Osteocyte (in vitro differentiated cells): ENCODE data around the gene ERBB3. TPM values are rescaled to one million over a fixed set of nuclear protein-coding genes. Genes with fewer than 3 reads are reported as not detected.
A peak's percentile ranks its signal among the peaks of the same experiment; 100 is the strongest.
"Not testable (repeated sequence)": the region's sequence is repeated elsewhere in the genome, so short reads cannot be mapped to it uniquely, and the experiment has no call there.

Source experiments
- DNase-seq: peaks from one replicate; pipeline ENCODE4 v3.0.0; 2021; ENCODE audit warnings: mixed read lengths; ENCODE audit not compliant: unreplicated experiment; ENCODE audit errors: extremely low spot score
- H3K27ac Mint-ChIP-seq: one replicate; pipeline ENCODE4 v1.8.0; 2021; ENCODE audit warnings: mild to moderate bottlenecking, mixed read lengths; ENCODE audit not compliant: unreplicated experiment
- H3K27me3 Mint-ChIP-seq: one replicate; pipeline ENCODE4 v1.8.0; 2021; ENCODE audit warnings: mixed read lengths; ENCODE audit not compliant: unreplicated experiment
- H3K36me3 Mint-ChIP-seq: one replicate; pipeline ENCODE4 v1.8.0; 2021; ENCODE audit warnings: mixed read lengths; ENCODE audit not compliant: unreplicated experiment
- H3K4me1 Mint-ChIP-seq: one replicate; pipeline ENCODE4 v1.8.0; 2021; ENCODE audit warnings: mixed read lengths; ENCODE audit not compliant: unreplicated experiment
- H3K4me3 Mint-ChIP-seq: one replicate; pipeline ENCODE4 v1.8.0; 2021; ENCODE audit warnings: mild to moderate bottlenecking, moderate library complexity, mixed read lengths; ENCODE audit not compliant: unreplicated experiment
- H3K9me3 Mint-ChIP-seq: one replicate; pipeline ENCODE4 v1.8.0; 2021; ENCODE audit warnings: mixed read lengths; ENCODE audit not compliant: unreplicated experiment
- total RNA-seq: library from RNA; stranded (reverse); gene quantifications from 2 replicates; pipeline ENCODE4 v1.2.1, GENCODE V29; 2021
- TF ChIP-seq, protein P1 (sequence below): fragments of 200-600 bp; sonication (generic); IDR thresholded peaks from 2 replicates; pipeline ENCODE4 v1.5.0; 2021; ENCODE audit warnings: antibody characterized with exemption, mild to moderate bottlenecking, moderate library complexity

The ERBB3 gene
- total RNA-seq, 1 donor from 2014 or later, result 1.2 TPM

DNA sequence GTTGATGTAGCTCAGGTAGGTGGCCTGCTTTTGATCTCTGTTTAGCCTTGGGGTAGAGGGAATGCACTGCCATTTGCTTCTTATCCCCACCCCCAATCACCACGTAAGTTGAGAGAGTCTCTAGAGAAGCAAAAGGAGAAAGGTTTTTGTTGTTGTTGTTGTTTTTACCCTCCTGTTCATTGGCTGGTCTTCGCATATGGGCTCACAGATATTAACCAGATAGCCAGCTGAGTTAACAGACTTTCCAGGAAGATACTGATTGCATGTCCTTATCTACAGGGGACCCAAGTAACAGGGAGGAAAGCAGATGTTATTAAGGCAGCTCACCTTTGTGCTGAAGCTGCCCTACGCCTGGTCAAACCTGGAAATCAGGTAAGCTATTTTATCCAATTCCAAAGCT lies 27.3 kb downstream of the ERBB3 start:
- TF ChIP-seq, protein P1, sequence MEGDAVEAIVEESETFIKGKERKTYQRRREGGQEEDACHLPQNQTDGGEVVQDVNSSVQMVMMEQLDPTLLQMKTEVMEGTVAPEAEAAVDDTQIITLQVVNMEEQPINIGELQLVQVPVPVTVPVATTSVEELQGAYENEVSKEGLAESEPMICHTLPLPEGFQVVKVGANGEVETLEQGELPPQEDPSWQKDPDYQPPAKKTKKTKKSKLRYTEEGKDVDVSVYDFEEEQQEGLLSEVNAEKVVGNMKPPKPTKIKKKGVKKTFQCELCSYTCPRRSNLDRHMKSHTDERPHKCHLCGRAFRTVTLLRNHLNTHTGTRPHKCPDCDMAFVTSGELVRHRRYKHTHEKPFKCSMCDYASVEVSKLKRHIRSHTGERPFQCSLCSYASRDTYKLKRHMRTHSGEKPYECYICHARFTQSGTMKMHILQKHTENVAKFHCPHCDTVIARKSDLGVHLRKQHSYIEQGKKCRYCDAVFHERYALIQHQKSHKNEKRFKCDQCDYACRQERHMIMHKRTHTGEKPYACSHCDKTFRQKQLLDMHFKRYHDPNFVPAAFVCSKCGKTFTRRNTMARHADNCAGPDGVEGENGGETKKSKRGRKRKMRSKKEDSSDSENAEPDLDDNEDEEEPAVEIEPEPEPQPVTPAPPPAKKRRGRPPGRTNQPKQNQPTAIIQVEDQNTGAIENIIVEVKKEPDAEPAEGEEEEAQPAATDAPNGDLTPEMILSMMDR, result no peak
- H3K4me3 Mint-ChIP-seq, result no peak overlapping the region
- H3K4me1 Mint-ChIP-seq, result peaks cover 30% of the 10 kb centered on the region

DNA sequence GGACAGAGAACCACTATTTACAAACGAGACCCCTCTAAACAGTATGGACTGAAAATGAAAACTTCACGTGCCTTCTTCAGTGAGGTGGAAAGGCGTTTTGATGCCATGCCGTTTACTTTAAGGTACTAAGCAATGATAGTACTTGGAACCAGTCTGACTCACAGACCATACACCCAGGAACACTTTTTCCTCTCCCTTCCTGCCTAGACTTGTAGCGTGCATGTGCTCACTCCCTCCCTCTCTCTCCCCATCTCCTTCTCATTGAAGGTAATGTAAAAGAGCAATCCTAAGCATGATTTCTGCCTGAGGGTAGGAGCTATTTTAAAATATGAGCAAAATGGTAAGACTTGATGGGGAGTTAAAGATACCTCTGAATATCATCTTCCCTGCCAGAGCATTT lies 30.6 kb downstream of the ERBB3 start:
- Mint-ChIP-seq H3K9me3 (no peaks in the 10 kb centered on the region), H3K27ac (no peak overlapping the region), H3K27me3 (no peaks in the 10 kb centered on the region), H3K36me3 (peaks cover 40% of the 10 kb centered on the region), H3K4me3 (no peak overlapping the region), H3K4me1 (peaks cover 16% of the 10 kb centered on the region)
- no peak for DNase-seq
- TF ChIP-seq, protein P1, result no peak

More for the DNA sequence above, 27.3 kb downstream of the ERBB3 start:
- Mint-ChIP-seq H3K27me3 (no peaks in the 10 kb centered on the region), H3K9me3 (no peaks in the 10 kb centered on the region), H3K27ac (no peak overlapping the region), H3K36me3 (peaks cover 29% of the 10 kb centered on the region)
- no peak for DNase-seq

GRCh38 chr12:56114084-56114483 lies 34.1 kb downstream of the ERBB3 start:
- Mint-ChIP-seq H3K4me1 (peaks cover 24% of the 10 kb centered on the region), H3K27ac (peak overlapping the region; percentile 27), H3K9me3 (no peaks in the 10 kb centered on the region), H3K4me3 (no peak overlapping the region), H3K36me3 (peaks cover 39% of the 10 kb centered on the region), H3K27me3 (no peaks in the 10 kb centered on the region)
- TF ChIP-seq, protein P1, result no peak
- no peak for DNase-seq

DNA sequence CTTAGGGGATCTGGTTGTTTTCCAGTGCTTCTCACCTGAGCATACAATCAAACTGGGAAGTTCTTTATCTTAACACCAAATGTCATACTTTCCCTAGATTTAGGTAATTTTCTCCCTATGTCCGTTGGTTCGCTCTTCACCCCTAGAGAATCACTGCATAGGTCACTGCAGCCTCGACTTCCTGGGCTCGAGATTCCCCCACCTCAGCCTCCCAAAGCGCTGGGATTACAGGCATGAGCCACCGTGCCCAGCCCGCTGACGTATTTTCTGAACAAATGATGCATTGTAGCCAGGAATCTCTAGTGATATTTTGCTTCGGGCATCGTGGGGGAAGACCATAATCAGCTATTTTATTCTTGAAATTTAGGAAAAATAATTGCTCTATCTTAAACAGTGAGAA lies 35.4 kb downstream of the ERBB3 start:
- peaks cover 40% of the 10 kb centered on the region for H3K36me3 Mint-ChIP-seq
- H3K4me3 Mint-ChIP-seq, result peak overlapping the region; percentile 99
- H3K4me1 Mint-ChIP-seq, result peaks cover 36% of the 10 kb centered on the region
- H3K9me3 Mint-ChIP-seq, result no peaks in the 10 kb centered on the region
- no peaks in the 10 kb centered on the region for H3K27me3 Mint-ChIP-seq
- peak overlapping the region; percentile 98 for H3K27ac Mint-ChIP-seq
- no peak for DNase-seq
- TF ChIP-seq, protein P1, result no peak

GRCh38 chr12:56116267-56117081 lies 36.5 kb downstream of the ERBB3 start, which contains the start of gene RPL41:
Gene RPL41 (plus strand): TSS chr12:56116633.
- Mint-ChIP-seq H3K4me1 (peaks cover 36% of the 10 kb centered on the region), H3K4me3 (peak within 1 kb of the TSS; percentile 99), H3K27me3 (no peaks in the 10 kb centered on the region), H3K9me3 (no peaks in the 10 kb centered on the region), H3K27ac (peak within 1 kb of the TSS; percentile 98), H3K36me3 (peaks cover 35% of the 10 kb centered on the region)
- TF ChIP-seq, protein P1, result no peak
- peak; percentile 97 for DNase-seq

- Mint-ChIP-seq H3K27ac (peak overlapping the region; percentile 98), H3K36me3 (peaks cover 33% of the 10 kb centered on the region), H3K4me3 (peak overlapping the region; percentile 99), H3K4me1 (peaks cover 36% of the 10 kb centered on the region)
- H3K27me3 Mint-ChIP-seq, DNase-seq, H3K9me3 Mint-ChIP-seq: not testable (repeated sequence)
Observed at GRCh38 chr12:56117082-56117706, 37.2 kb downstream of the ERBB3 start.
